T-helper 1 cell treated with Interleukin-12 subunit alpha and Interleukin-12 subunit beta and Interleukin-4 antibody, amounts not matched to agents 30 μg/mL and 1 μg/mL, for 36 hours (primary cell): ENCODE measurements around the gene SLC27A3.
"Not testable (repeated sequence)": the region's sequence is repeated elsewhere in the genome, so short reads cannot be mapped to it uniquely, and the experiment has no call there.

Source experiments
- H3K27ac Mint-ChIP-seq: one replicate; pipeline ENCODE4 v1.8.0; 2021; ENCODE audit warnings: mild to moderate bottlenecking, mixed read lengths
- H3K27me3 Mint-ChIP-seq: one replicate; pipeline ENCODE4 v1.8.0; 2021; ENCODE audit warnings: low read depth, mixed read lengths
- H3K36me3 Mint-ChIP-seq: one replicate; pipeline ENCODE4 v1.8.0; 2021; ENCODE audit warnings: low read depth, mixed read lengths
- H3K4me1 Mint-ChIP-seq: one replicate; pipeline ENCODE4 v1.8.0; 2021; ENCODE audit warnings: low read depth, mixed read lengths
- H3K4me3 Mint-ChIP-seq: one replicate; pipeline ENCODE4 v1.8.0; 2021; ENCODE audit warnings: mild to moderate bottlenecking, moderate library complexity, mixed read lengths
- H3K9me3 Mint-ChIP-seq: one replicate; pipeline ENCODE4 v1.8.0; 2021; ENCODE audit warnings: mixed read lengths

Gene SLC27A3

DNA sequence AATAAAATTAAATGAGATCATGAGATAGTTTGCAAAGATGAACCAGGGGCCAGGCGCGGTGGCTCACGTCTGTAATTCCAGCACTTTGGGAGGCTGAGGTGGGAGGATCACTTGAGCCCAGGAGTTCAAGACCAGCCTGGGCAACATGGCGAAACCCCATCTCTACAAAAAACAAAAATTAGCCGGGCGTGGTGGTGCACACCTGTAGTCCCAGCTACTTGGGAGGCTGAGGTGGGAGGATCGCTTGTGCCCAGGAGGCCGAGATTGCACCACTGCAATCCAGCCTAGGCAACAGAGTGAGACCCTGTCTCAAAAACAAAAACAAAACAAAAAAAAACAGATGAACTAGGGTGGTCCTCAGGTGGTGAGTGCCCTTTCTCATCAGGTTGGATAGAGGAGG, 7.4 kb downstream of the SLC27A3 start:
- not testable (repeated sequence) for H3K36me3 Mint-ChIP-seq, H3K9me3 Mint-ChIP-seq, H3K27me3 Mint-ChIP-seq, H3K4me1 Mint-ChIP-seq
- Mint-ChIP-seq H3K4me3 (peak overlapping the region; percentile 90), H3K27ac (peak overlapping the region; percentile 95)

DNA sequence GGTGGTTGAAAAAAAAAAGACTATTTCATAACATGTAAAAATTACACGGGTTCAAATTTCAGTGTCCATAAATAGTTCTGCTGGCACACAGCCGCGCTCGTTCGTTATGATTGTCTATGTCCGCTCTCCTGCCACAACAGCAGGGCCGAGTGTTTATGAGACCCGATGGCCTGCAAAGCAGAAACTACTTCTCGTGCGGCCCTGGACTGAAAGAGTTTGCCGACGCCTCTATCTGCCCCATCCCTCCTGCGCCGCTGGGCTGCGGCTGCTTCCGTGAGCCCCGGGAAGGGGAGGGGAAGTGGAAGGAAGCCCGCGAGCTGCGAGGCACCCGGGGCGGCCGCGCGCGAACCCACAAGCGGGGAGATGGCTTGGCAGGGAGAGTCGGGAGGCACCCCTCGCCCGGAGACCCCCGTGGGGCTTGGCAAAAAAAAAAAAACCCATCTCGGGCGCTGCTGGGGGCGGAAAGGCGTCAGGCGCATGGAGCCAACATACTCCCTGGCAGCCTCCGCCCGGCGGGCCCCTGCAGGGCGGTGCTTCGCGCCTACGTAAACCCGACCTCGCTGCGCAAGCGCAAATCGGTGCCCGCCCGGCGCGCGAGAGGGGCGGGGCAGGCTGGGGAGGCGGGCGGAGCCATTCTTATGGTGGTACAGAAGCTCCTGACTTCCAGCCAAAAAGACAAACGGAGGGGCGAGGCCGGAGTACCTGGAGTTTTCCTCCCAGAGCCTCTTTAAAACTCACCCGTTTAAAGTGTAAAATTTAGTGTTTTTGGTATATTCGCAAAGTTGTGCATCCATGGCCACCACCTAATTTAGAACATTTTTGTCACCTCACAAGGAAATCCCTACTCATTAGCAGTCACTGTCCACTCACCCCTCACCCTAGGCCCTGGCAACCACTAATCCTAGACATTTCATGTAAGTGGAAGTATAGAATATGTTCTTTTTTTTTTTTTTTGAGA, 8.3 kb downstream of the SLC27A3 start:
- H3K36me3 Mint-ChIP-seq, result peaks cover 7% of the 10 kb centered on the region

DNA sequence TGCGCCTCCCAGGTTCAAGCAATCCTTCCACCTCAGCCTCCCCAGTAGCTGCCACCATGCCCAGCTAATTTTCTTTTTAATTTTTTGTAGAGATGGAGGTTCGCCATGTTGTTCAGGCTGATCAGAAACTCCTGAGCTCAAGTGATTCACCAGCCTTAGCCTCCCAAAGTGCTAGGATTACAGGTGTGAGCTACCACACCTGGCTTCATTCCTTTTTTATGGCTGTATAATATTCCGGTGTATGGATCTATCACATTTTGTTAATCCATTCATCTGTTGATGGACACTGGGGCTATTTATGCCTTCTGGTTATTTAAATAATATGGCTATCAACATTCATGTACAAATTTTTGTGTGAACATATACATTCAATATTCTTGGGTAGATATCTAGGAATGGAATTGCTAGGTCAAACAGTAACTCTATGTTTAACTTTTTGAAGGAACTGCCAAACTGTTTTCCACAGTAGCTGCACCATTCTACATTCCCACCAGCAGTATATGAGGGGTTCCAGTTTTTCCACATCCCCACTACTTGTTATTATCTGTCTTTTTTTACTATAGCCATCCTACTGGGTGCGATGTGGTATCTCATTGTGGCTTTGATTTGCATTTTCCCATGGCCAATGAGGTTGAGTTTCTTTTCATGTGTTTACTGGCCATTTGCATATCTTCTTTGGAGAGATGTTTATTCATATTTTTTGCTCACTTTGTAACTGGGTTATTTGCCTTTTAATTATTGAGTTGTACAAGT, 11.0 kb downstream of the SLC27A3 start:
- peaks cover 26% of the 10 kb centered on the region for H3K4me1 Mint-ChIP-seq
- H3K4me3 Mint-ChIP-seq, result no peak overlapping the region

More for the DNA sequence above, 8.3 kb downstream of the SLC27A3 start:
- Mint-ChIP-seq H3K27me3 (peaks cover 12% of the 10 kb centered on the region), H3K9me3 (no peaks in the 10 kb centered on the region), H3K4me3 (peak overlapping the region; percentile 90), H3K27ac (peak overlapping the region; percentile 95), H3K4me1 (peaks cover 7% of the 10 kb centered on the region)

DNA sequence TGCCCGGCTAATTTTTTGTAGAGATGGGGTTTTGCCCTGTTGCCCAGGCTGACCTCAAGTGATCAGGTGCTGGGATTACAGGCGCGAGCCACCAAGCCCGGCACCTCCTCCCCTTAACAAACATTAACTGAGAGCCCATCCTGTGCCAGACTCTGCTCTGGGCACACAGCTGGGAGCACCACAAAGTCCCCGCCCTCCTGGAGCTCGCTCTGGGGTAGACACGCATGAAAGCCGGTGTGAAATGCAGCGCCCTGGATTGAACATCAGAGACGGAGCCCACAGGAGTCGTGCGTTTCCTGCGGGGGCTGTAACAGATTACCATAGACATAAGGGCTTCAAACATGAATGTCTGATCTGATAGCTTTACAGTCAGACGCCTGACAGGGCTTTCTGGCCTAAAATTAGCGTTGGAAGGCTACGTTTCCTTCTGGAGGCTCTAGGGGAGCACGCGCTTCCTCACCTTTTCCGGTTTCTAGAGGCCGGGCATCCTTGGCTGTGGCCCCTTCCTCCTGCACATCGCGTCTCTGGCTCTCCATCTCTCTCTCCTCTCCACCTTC, 14.3 kb downstream of the SLC27A3 start:
- no peak overlapping the region for H3K4me3 Mint-ChIP-seq
- peaks cover 13% of the 10 kb centered on the region for H3K27me3 Mint-ChIP-seq
- H3K36me3 Mint-ChIP-seq, result no peaks in the 10 kb centered on the region
- peaks cover 23% of the 10 kb centered on the region for H3K4me1 Mint-ChIP-seq
- H3K9me3 Mint-ChIP-seq, result no peaks in the 10 kb centered on the region
- H3K27ac Mint-ChIP-seq, result peak overlapping the region; percentile 69

More for the DNA sequence above, 11.0 kb downstream of the SLC27A3 start:
- Mint-ChIP-seq H3K27ac (no peak overlapping the region), H3K36me3 (no peaks in the 10 kb centered on the region), H3K9me3 (no peaks in the 10 kb centered on the region), H3K27me3 (peaks cover 13% of the 10 kb centered on the region)

DNA sequence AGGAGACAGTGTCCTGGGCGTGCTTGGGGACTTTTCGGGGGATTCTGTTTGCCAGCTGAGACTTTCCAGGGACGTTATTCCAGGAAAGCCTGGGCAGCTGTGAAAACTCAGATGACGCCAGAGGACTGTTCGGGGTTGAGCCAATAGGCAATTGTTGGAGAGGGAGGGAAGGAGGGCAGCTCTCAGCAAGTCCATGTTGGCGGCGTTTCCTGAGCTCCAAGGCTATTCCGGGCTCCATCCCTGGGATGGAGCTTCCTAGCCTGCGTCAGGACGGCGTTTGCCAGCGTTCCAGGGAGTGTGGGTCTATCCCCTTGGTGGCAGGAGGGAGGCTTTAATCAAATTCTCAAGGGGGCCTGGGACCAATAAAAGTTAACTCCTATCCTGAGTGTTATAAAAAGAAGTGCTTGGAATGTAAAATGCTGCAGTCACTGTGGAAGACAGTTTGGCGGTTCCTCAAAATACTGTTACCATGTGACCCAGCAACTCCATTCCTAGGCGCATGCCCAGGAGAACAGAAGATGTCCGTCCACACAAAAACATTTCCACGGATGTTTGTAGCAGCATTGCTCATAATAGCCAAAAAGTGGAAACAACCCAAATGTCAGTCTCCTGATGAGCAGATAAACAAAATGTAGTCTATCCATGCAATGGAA, 15.2 kb downstream of the SLC27A3 start:
- H3K4me1 Mint-ChIP-seq, result peaks cover 26% of the 10 kb centered on the region
- peak overlapping the region; percentile 47 for H3K4me3 Mint-ChIP-seq
- no peaks in the 10 kb centered on the region for H3K36me3 Mint-ChIP-seq
- no peaks in the 10 kb centered on the region for H3K9me3 Mint-ChIP-seq
- H3K27ac Mint-ChIP-seq, result peak overlapping the region; percentile 78
- H3K27me3 Mint-ChIP-seq, result peaks cover 13% of the 10 kb centered on the region

DNA sequence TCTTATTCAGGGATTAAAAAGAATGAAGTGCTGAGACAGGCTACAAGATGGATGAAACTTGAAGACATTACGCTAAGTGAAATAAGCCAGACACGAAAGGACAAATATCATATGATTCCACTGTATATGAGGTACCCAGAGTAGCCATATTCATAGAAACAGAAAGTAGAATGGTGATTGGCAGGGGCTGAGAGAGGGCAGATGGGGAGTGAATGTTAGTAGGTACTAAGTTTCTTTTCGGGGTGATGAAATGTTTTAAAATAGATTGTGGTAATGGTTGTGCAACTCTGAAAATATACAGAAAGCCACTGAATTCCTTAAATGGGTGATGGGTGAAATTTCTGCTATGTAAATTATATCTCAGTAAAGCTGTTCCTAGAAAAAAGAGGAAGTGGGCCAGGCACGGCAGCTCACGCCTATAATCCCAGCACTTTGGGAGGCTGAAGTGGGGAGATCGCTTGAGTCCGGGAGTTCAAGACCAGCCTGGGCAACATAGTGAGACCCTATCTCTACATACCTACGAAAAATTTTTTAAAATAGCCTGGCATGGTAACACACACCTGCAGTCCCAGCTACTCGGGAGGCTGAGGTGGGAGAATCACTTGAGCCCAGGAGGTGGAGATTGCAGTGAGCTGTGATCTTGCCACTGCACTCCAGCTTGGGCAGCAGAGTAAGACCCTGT, 15.9 kb downstream of the SLC27A3 start:
- Mint-ChIP-seq H3K4me3 (peak overlapping the region; percentile 47), H3K27ac (peak overlapping the region; percentile 78), H3K9me3 (no peaks in the 10 kb centered on the region), H3K36me3 (no peaks in the 10 kb centered on the region), H3K27me3 (peaks cover 13% of the 10 kb centered on the region), H3K4me1 (peaks cover 26% of the 10 kb centered on the region)

DNA sequence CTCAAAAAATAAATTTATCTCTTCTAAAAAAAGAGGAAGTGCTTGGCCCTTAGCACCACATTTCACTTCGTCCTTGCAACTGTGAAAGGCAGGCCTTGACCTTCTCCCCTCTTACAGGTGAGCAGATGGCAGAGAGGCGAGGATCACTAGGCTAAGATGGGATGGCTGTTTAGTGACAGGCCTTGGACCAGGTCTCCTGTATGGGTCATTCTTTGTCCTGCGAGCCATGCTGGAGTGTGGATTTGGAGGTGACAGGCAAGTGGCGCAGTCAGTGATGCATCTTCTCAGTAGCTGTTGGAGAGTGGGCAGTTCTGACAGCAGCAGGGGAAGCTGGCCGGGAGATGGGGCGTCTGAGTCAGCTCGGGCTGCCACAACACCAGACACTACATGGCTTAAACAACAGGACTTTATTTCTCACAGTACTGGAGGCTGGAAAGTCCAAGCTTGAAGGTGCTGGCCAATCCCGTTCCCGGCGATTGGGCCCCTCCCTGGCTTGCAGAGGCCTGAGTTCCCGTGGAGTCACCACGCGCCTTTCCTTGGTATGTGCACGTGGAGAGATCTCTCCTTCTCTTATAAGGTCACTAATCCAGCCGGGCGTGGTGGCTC, 16.5 kb downstream of the SLC27A3 start:
- Mint-ChIP-seq H3K4me3 (no peak overlapping the region), H3K9me3 (no peaks in the 10 kb centered on the region), H3K4me1 (peaks cover 30% of the 10 kb centered on the region), H3K36me3 (no peaks in the 10 kb centered on the region), H3K27me3 (peaks cover 13% of the 10 kb centered on the region), H3K27ac (peak overlapping the region; percentile 78)

DNA sequence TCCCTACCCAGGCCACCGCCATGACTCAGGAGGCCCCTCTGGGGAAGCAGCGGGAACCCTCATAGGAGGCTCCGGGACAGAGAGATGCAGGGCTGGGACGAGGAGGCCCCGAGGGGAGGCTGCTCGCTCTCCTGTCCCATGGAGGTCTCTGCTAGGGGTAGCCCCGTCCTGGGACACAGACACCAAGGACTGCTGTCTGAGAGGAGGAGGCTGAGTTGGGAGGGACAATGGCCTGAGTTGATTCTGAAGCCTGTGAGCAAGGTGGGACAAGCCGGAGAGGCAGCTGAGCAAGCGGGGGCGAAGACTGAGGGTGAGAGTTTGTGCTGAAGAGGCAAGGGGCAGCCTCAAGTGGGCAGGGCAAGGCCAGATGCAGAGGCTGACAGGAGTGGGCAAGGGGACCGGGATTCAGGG, 17.4 kb downstream of the SLC27A3 start:
- no peaks in the 10 kb centered on the region for H3K36me3 Mint-ChIP-seq
- H3K9me3 Mint-ChIP-seq, result no peaks in the 10 kb centered on the region
- peaks cover 34% of the 10 kb centered on the region for H3K4me1 Mint-ChIP-seq
- no peak overlapping the region for H3K27ac Mint-ChIP-seq
- peaks cover 10% of the 10 kb centered on the region for H3K27me3 Mint-ChIP-seq
- H3K4me3 Mint-ChIP-seq, result no peak overlapping the region

DNA sequence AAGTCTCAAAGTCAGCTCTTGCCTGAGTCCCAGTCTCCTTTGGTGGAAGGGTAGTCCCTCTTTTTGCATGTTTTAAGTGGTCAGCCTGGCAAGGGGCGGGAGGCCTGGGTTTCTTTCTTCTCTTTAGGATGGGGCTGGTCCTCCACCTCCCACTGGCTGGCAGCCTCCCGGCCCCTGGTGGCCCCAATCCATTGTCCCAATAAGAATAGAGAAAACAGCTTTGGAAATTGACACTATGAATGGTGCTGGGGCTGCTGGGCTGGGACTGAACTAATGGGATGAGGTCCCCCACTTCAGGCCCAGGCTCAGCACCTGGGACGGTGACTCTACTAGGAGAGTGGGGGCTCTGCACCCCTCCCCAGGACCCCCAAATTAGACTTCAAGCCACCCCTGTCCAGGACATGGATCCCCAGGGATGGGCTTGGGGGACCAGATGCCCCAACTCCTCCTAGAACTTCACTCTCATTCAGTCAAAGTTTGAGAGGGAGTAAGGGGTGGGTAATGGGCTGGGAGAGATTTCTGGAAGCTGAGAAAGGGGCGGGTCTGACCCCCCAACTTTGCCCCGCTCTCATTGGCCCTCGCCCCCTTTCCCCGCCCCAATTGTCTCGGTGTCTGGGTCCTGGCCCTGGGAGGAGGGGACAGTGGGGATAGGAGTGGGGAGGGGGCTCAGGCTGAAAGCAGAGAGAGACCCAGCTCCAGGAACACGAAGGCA, 18.2 kb downstream of the SLC27A3 start:
- peaks cover 2% of the 10 kb centered on the region for H3K27me3 Mint-ChIP-seq
- H3K4me3 Mint-ChIP-seq, result no peak overlapping the region
- no peaks in the 10 kb centered on the region for H3K9me3 Mint-ChIP-seq
- H3K27ac Mint-ChIP-seq, result no peak overlapping the region
- no peaks in the 10 kb centered on the region for H3K36me3 Mint-ChIP-seq
- peaks cover 34% of the 10 kb centered on the region for H3K4me1 Mint-ChIP-seq

DNA sequence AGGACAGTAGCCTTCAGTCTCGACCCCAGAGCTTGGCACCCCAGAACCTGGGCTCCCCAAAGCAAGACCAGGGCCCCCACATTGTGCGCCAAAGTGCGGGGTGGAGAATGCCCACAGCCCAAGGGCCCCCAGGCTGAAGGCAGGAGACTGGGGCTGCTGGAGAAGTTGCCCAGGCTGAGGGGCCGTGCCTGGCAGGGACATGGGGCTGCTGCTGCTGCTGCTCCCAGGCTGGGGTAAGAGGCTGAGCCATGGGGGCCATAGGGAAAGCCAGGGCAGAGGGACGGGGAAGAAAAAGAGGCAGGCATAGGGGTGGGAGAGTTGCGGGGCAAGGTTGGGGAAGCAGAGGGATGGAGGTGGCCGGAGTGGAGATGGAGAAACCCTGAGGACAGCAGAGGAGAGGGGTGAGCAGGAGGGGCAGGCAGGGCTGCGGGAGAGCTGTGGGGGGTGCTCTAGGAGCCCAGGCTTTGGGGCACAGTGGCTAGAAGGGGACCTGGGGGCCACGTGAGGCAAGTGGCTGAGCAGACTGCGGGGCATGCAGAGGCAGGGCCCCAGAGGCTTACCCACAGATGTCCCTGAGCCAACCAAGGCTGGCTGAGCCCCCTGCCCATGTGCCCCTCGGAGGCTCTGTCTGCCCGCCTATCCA, 18.9 kb downstream of the SLC27A3 start:
- H3K27ac Mint-ChIP-seq, result no peak overlapping the region
- peaks cover 30% of the 10 kb centered on the region for H3K4me1 Mint-ChIP-seq
- H3K27me3 Mint-ChIP-seq, result no peaks in the 10 kb centered on the region
- H3K4me3 Mint-ChIP-seq, result no peak overlapping the region
- no peaks in the 10 kb centered on the region for H3K36me3 Mint-ChIP-seq
- H3K9me3 Mint-ChIP-seq, result no peaks in the 10 kb centered on the region

DNA sequence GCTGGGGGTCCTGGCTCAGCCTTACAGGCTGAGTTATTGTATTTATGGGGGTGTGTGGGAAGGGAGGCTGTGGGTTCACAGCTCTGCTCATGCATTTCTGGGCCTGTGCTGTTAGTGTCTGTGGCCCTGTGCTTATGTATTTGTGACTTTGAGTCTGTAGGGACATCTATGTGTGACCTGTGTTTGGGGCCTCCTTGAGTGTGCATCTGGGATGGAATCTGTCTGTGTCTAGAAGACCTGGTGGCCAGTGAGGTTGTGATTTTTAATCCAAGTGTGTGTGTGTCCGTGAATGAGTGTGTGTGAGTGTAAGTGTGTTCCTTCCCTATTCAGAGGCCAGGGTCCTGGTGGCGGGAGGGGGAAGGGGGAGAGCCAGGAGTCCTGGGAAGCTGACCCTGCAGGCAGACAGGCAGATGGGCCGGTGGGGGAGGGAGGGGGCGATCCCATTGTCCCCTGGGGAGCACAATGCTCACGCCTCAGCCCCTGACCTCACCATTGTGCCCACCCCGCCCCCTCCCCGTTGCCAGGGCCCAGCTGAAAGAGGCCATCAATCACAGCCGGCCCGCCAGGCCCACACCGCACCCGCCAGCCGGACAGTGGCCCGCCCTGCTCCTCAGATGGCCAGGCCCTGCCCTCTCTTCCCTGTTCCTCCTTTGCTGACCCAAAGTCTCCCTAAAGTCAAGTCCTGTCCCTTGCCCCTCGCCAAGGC, 19.6 kb downstream of the SLC27A3 start:
- Mint-ChIP-seq H3K4me3 (no peak overlapping the region), H3K27me3 (no peaks in the 10 kb centered on the region), H3K4me1 (peaks cover 29% of the 10 kb centered on the region), H3K27ac (peak overlapping the region; percentile 41), H3K9me3 (no peaks in the 10 kb centered on the region), H3K36me3 (no peaks in the 10 kb centered on the region)

DNA sequence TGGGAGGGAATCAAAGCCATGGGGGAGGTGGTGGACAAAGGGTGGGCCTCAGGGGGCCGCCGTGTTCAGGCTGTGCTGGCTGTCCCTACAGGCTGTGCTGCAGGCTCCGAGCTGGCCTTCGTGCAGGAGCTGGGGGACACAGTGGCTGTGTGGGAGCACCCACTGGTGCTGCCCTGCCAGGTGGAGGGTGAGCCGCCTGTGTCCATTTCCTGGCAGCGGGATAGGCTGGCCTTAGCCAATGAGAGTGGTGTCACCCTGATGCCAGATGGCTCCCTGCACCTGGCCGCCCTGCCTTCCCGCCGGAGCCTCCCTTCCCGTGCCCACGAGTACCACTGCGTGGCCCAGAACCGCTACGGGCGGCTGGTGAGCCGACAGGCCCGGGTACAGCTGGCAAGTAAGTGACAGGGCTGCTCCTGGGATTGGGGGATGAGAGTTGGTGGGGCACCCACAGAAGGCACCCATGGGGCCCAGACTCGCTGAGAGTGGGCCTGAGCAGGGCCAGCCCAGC, 20.2 kb downstream of the SLC27A3 start:
- Mint-ChIP-seq H3K9me3 (no peaks in the 10 kb centered on the region), H3K36me3 (no peaks in the 10 kb centered on the region), H3K4me3 (no peak overlapping the region), H3K27me3 (no peaks in the 10 kb centered on the region), H3K27ac (no peak overlapping the region), H3K4me1 (peaks cover 23% of the 10 kb centered on the region)
